MM.1S (cell line): ENCODE data around the gene SOX14.

Experiments
- DNase-seq: peaks from one replicate; pipeline ENCODE4 v3.0.0-alpha.2; 2015
- H2AFZ ChIP-seq: fragments of 300-600 bp; sonication (generic); 2 replicates; pipeline ENCODE4 v1.6.0; 2016; ENCODE audit warnings: antibody characterized with exemption, low read length
- H3F3A ChIP-seq: fragments of 300-600 bp; sonication (generic); 2 replicates; pipeline ENCODE4 v1.6.1; 2016; ENCODE audit warnings: mild to moderate bottlenecking, antibody characterized with exemption, low read length, moderate library complexity, mixed read lengths; ENCODE audit not compliant: insufficient read depth
- H3K27ac ChIP-seq: fragments of 300-600 bp; sonication (generic); 2 replicates; pipeline ENCODE4 v1.5.1; 2016; ENCODE audit warnings: mild to moderate bottlenecking, low read length
- H3K27me3 ChIP-seq: fragments of 300-600 bp; sonication (generic); replicated peaks from 2 replicates; pipeline ENCODE4 v1.6.0; 2016; ENCODE audit warnings: low read length; ENCODE audit not compliant: insufficient read depth
- H3K36me3 ChIP-seq: fragments of 300-600 bp; sonication (generic); replicated peaks from 2 replicates; pipeline ENCODE4 v1.6.1; 2016; ENCODE audit warnings: mild to moderate bottlenecking, low read length, mixed read lengths; ENCODE audit not compliant: insufficient read depth
- H3K4me1 ChIP-seq: fragments of 300-600 bp; sonication (generic); 2 replicates; pipeline ENCODE4 v1.6.1; 2016; ENCODE audit warnings: low read length, mixed read lengths
- H3K4me2 ChIP-seq: fragments of 300-600 bp; sonication (generic); 2 replicates; pipeline ENCODE4 v1.6.0; 2016; ENCODE audit warnings: low read depth, low read length
- H3K4me3 ChIP-seq: fragments of 300-600 bp; sonication (generic); 2 replicates; pipeline ENCODE4 v1.5.1; 2016; ENCODE audit warnings: low read length, mixed read lengths
- H3K79me2 ChIP-seq: fragments of 300-600 bp; sonication (generic); 2 replicates; pipeline ENCODE4 v1.6.1; 2016; ENCODE audit warnings: mixed run types, low read length, mixed read lengths
- H3K9ac ChIP-seq: fragments of 300-600 bp; sonication (generic); 2 replicates; pipeline ENCODE4 v1.6.1; 2016; ENCODE audit warnings: low read length, mixed read lengths
- H3K9me2 ChIP-seq: fragments of 300-600 bp; sonication (generic); replicated peaks from 2 replicates; pipeline ENCODE4 v1.6.1; 2016; ENCODE audit warnings: mild to moderate bottlenecking, low read length, mixed read lengths; ENCODE audit not compliant: insufficient read depth
- H3K9me3 ChIP-seq: fragments of 300-600 bp; sonication (generic); replicated peaks from 2 replicates; pipeline ENCODE4 v1.6.1; 2016; ENCODE audit warnings: mild to moderate bottlenecking, low read length, mixed read lengths; ENCODE audit not compliant: insufficient read depth
- H4K20me1 ChIP-seq: fragments of 300-600 bp; sonication (generic); 2 replicates; pipeline ENCODE4 v1.6.1; 2016; ENCODE audit warnings: mild to moderate bottlenecking, low read length, moderate library complexity, mixed read lengths; ENCODE audit not compliant: insufficient read depth
- EZH2 ChIP-seq: fragments of 300-600 bp; sonication (generic); optimal IDR thresholded peaks from 2 replicates; pipeline ENCODE3; 2017; ENCODE audit warnings: low read depth, mild to moderate bottlenecking, antibody characterized with exemption, low read length, mixed read lengths
- EZH2phosphoT487 ChIP-seq: fragments of 300-600 bp; sonication (generic); IDR thresholded peaks from 2 replicates; pipeline ENCODE4 v1.6.1; 2018; ENCODE audit warnings: antibody characterized with exemption, low read length
- TF ChIP-seq, protein P1 (sequence below): fragments of 300-600 bp; sonication (generic); IDR thresholded peaks from 2 replicates; pipeline ENCODE4 v1.5.1; 2016; ENCODE audit warnings: antibody characterized with exemption, low read length, mixed read lengths

The SOX14 gene

DNA sequence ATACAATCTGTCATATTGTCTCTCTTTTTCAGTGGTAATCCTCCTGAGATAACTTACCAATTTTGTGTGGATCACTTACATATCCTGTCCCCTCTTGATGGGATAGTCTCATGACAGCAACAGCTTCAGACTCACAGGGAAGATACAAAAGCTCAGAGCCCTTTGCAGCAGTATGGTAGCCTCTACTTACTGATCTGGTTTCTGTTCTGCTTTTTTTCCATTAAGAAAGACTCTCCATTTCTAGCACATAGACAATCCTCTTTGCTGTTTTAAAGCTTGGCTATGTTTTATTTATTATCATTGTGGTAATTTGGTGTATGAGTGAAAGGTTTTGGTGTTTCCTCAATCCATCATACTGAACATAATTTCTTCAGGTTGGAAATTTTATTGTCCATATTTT, 25.4 kb upstream of the SOX14 start:
- Histone ChIP-seq H2AFZ (no peak overlapping the region), H3K79me2 (no peaks in the 10 kb centered on the region), H3K9ac (no peak overlapping the region), H3K27me3 (no peaks in the 10 kb centered on the region), H3K36me3 (no peaks in the 10 kb centered on the region), H3K4me1 (no peaks in the 10 kb centered on the region), H3K27ac (no peak overlapping the region), H3F3A (no peaks in the 10 kb centered on the region), H3K4me3 (no peak overlapping the region), H3K4me2 (no peak overlapping the region), H3K9me3 (no peaks in the 10 kb centered on the region), H3K9me2 (no peaks in the 10 kb centered on the region), H4K20me1 (no peaks in the 10 kb centered on the region)
- DNase-seq, result no peak
- TF ChIP-seq, protein P1, sequence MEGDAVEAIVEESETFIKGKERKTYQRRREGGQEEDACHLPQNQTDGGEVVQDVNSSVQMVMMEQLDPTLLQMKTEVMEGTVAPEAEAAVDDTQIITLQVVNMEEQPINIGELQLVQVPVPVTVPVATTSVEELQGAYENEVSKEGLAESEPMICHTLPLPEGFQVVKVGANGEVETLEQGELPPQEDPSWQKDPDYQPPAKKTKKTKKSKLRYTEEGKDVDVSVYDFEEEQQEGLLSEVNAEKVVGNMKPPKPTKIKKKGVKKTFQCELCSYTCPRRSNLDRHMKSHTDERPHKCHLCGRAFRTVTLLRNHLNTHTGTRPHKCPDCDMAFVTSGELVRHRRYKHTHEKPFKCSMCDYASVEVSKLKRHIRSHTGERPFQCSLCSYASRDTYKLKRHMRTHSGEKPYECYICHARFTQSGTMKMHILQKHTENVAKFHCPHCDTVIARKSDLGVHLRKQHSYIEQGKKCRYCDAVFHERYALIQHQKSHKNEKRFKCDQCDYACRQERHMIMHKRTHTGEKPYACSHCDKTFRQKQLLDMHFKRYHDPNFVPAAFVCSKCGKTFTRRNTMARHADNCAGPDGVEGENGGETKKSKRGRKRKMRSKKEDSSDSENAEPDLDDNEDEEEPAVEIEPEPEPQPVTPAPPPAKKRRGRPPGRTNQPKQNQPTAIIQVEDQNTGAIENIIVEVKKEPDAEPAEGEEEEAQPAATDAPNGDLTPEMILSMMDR, result no peak
- TF ChIP-seq EZH2, result no peak
- no peak for TF ChIP-seq EZH2phosphoT487

- Histone ChIP-seq H3K27ac (no peak overlapping the region), H3K4me1 (no peaks in the 10 kb centered on the region), H3K27me3 (no peaks in the 10 kb centered on the region), H3K9me2 (no peaks in the 10 kb centered on the region), H3K36me3 (no peaks in the 10 kb centered on the region), H3K4me2 (no peak overlapping the region), H2AFZ (no peak overlapping the region), H3K9ac (no peak overlapping the region), H3K9me3 (no peaks in the 10 kb centered on the region), H3K79me2 (no peaks in the 10 kb centered on the region), H3F3A (no peaks in the 10 kb centered on the region), H3K4me3 (no peak overlapping the region), H4K20me1 (no peaks in the 10 kb centered on the region)
- no peak for DNase-seq
- TF ChIP-seq EZH2phosphoT487 (no peak), EZH2 (no peak)
- TF ChIP-seq, protein P1, result no peak
These were observed 20.5 kb upstream of the SOX14 start for GRCh38 chr3:137743608-137744007.

GRCh38 chr3:137746808-137747207, 17.3 kb upstream of the SOX14 start:
- Histone ChIP-seq H3K9ac (no peak overlapping the region), H4K20me1 (no peaks in the 10 kb centered on the region), H3K4me2 (no peak overlapping the region), H3K4me3 (no peak overlapping the region), H3K9me3 (no peaks in the 10 kb centered on the region), H3K9me2 (no peaks in the 10 kb centered on the region), H3K4me1 (no peaks in the 10 kb centered on the region), H3K27ac (no peak overlapping the region), H2AFZ (no peak overlapping the region), H3K79me2 (no peaks in the 10 kb centered on the region), H3K36me3 (no peaks in the 10 kb centered on the region), H3K27me3 (no peaks in the 10 kb centered on the region), H3F3A (no peaks in the 10 kb centered on the region)
- no peak for DNase-seq
- TF ChIP-seq EZH2phosphoT487, result no peak
- TF ChIP-seq, protein P1, result no peak

- Histone ChIP-seq H3K79me2 (no peaks in the 10 kb centered on the region), H3K4me1 (no peaks in the 10 kb centered on the region), H3K4me3 (no peak overlapping the region), H3K36me3 (no peaks in the 10 kb centered on the region), H3K27ac (no peak overlapping the region), H3F3A (no peaks in the 10 kb centered on the region), H3K4me2 (no peak overlapping the region), H4K20me1 (no peaks in the 10 kb centered on the region), H3K27me3 (no peaks in the 10 kb centered on the region; the same call in 1 of the 2 replicates), H3K9ac (no peak overlapping the region), H3K9me2 (no peaks in the 10 kb centered on the region), H3K9me3 (no peaks in the 10 kb centered on the region), H2AFZ (no peak overlapping the region)
- DNase-seq, result no peak
- TF ChIP-seq, protein P1, result no peak
- TF ChIP-seq EZH2 (no peak), EZH2phosphoT487 (no peak)
These were observed 4.6 kb upstream of the SOX14 start for GRCh38 chr3:137759505-137759904.
